Colonic mucosa (tissue), 4 donors: ENCODE results near the gene OR10A5. TPM values are rescaled to one million over a fixed set of nuclear protein-coding genes. Genes with fewer than 3 reads are reported as not detected.

Experiments
- DNase-seq: peaks from one replicate; pipeline ENCODE4 v3.0.0-alpha.2; 2020
- H3K27ac ChIP-seq: fragments of 200-600 bp; one replicate; pipeline ENCODE4 v1.8.0; 2021
- H3K27me3 ChIP-seq: fragments of 200-600 bp; one replicate; pipeline ENCODE4 v1.8.0; 2021
- H3K36me3 ChIP-seq: fragments of 200-600 bp; one replicate; pipeline ENCODE4 v1.8.0; 2021
- H3K4me1 ChIP-seq: fragments of 200-600 bp; one replicate; pipeline ENCODE4 v1.8.0; 2021; ENCODE audit warnings: mild to moderate bottlenecking
- H3K4me3 ChIP-seq: fragments of 200-600 bp; one replicate; pipeline ENCODE4 v1.8.0; 2021
- H3K9ac ChIP-seq, 2 donors: one replicate each; pipeline ENCODE4 v1.7.0; 2013; ENCODE audit warnings: control low read depth in 2 of 2, low read depth in 2 of 2, low read length in 2 of 2
- H3K9me3 ChIP-seq: fragments of 200-600 bp; one replicate; pipeline ENCODE4 v1.8.0; 2021
- intact Hi-C: fragments of 100-400 bp; cut with DNase I; formaldehyde crosslinking; loops from one replicate; pipeline ENCODE4 v1.14.1; 2022
- total RNA-seq, 2 donors: library from RNA; stranded (reverse); fragmentation: NEBNext Ultra II Directional in 1 of 2; extraction: Animal tissue kit (Norgen Biotek cat#: 25700) in 1 of 2; gene quantifications; one replicate each; pipeline ENCODE4 v1.2.1, GENCODE V29; 2021
- TF ChIP-seq, protein P1 (sequence below): fragments of 200-600 bp; IDR thresholded peaks from one replicate; pipeline ENCODE4 v1.8.0; 2022; ENCODE audit warnings: antibody characterized with exemption, mild to moderate bottlenecking
- donor health status: healthy.
- donor health status: DM: no; HTN: no; CAD: no.
- donor health status: DM: no; HTN: no; CAD: no.

The OR10A5 gene
- total RNA-seq, 2 donors from 2014 or later = not detected

DNA sequence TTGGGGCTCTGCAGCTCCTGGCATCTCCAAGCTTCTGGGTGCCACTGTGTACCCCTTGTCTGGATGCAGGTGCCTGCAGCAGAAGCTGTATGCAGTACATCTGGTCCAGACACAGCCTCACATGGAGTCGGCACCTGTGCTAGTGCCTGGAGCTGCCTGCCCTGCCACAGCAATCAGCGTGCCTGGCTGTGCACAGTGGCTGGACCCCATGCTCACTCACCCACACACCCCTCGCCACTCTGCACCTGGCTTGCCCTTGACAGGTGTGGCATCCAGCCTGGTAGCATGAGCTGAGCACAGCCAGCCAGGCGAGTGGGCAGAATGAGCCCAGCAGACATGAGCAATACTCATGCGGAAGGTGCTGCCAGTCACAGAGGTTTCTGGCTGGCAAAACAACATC is 26.5 kb upstream of the OR10A5 start:
- DNase-seq = no peak
- intact Hi-C loops = no loop called here
- Histone ChIP-seq H3K4me1 (no peaks in the 10 kb centered on the region), H3K9me3 (no peaks in the 10 kb centered on the region), H3K27me3 (no peaks in the 10 kb centered on the region), H3K27ac (no peak overlapping the region), H3K36me3 (no peaks in the 10 kb centered on the region), H3K4me3 (no peak overlapping the region), H3K9ac (no peak overlapping the region)
- TF ChIP-seq, protein P1, sequence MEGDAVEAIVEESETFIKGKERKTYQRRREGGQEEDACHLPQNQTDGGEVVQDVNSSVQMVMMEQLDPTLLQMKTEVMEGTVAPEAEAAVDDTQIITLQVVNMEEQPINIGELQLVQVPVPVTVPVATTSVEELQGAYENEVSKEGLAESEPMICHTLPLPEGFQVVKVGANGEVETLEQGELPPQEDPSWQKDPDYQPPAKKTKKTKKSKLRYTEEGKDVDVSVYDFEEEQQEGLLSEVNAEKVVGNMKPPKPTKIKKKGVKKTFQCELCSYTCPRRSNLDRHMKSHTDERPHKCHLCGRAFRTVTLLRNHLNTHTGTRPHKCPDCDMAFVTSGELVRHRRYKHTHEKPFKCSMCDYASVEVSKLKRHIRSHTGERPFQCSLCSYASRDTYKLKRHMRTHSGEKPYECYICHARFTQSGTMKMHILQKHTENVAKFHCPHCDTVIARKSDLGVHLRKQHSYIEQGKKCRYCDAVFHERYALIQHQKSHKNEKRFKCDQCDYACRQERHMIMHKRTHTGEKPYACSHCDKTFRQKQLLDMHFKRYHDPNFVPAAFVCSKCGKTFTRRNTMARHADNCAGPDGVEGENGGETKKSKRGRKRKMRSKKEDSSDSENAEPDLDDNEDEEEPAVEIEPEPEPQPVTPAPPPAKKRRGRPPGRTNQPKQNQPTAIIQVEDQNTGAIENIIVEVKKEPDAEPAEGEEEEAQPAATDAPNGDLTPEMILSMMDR = no peak

DNA sequence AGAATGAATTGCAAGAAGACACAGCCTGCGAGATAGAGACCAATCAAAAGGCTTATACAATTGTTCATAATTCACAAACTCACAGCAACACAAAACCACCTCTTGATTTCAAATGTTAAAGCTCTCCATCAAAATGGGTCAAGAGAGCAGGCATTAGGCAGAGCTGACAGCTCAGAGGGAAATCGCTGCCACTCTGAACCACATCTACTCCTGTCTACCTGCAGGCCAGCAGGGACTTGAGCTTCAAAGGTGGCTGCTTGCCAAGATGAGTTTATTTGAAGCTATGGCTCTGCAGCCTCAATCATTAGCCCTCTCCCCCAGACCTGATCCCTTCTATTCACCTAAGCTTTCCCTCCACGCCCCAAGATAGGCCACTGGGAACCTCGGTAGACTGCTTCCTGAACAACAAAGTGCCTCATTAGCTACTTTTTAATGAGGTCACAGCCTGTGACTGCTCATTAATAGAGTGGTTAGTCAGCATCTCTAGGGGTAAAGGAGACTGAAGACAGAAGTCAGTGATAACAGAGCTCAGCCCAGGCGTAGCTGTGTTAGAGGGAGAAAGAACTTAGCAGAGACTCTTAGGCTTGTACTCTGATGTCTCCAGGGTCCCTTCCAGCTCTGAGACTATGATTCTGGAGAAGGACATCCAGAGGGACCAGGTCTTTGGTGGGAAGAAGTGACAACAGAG is 21.2 kb upstream of the OR10A5 start:
- Histone ChIP-seq H3K4me1 (no peaks in the 10 kb centered on the region), H3K9ac (no peak overlapping the region), H3K36me3 (no peaks in the 10 kb centered on the region), H3K9me3 (no peaks in the 10 kb centered on the region), H3K27ac (no peak overlapping the region), H3K4me3 (no peak overlapping the region), H3K27me3 (no peaks in the 10 kb centered on the region)
- intact Hi-C loops = no loop called here
- no peak for DNase-seq
- TF ChIP-seq, protein P1 = no peak

DNA sequence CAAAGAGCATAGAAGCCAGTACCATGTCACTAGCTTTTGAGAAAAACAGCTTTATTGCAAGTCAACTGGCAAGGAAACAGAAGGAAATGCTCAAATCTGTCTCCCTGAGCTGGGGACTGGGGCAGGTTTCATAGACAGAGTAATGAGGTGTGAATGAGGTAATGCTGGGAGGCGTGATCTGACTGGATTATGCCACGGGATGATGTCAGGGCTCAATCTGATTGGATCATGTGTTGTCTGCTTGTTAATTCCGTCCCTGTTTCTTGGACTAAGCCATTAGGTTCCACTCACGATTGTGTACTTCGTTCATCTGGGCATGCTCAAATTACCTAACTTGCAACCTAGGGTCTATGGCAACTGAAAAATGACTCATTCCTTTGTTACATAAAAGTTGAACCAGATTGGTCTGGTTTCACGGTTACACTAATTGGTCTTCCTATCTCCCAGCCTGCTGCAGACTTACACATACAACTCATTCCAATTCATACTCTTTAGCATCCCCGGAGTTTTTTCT is 20.2 kb upstream of the OR10A5 start:
- H3K27ac ChIP-seq = no peak overlapping the region
- no peaks in the 10 kb centered on the region for H3K9me3 ChIP-seq
- H3K36me3 ChIP-seq = no peaks in the 10 kb centered on the region
- H3K4me3 ChIP-seq = no peak overlapping the region
- intact Hi-C loops = no loop called here
- DNase-seq = no peak
- H3K4me1 ChIP-seq = no peaks in the 10 kb centered on the region
- TF ChIP-seq, protein P1 = no peak
- no peak overlapping the region for H3K9ac ChIP-seq
- H3K27me3 ChIP-seq = no peaks in the 10 kb centered on the region

DNA sequence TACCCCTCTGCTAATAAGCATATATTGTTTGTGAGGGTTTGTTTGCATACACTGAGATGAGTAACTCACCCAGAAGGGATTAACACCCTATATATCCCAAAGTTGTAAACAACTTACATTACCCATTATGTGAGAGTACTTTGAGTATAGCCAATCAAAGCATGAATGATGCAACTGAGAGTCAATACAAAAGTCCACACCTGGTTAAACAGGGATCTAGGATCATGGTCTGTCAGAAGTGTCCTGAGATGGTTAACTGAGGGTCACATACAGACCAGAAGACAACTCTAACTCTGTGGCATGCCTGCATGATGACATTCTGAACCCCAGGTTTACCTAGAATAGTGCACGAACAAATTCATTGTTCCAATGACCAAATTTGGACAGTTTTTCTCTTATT is 17.4 kb upstream of the OR10A5 start:
- intact Hi-C loops = no loop called here
- no peak overlapping the region for H3K27ac ChIP-seq
- H3K36me3 ChIP-seq = no peaks in the 10 kb centered on the region
- no peak overlapping the region for H3K4me3 ChIP-seq
- no peak overlapping the region for H3K9ac ChIP-seq
- no peaks in the 10 kb centered on the region for H3K4me1 ChIP-seq
- H3K27me3 ChIP-seq = no peaks in the 10 kb centered on the region
- TF ChIP-seq, protein P1 = no peak
- DNase-seq = no peak
- no peaks in the 10 kb centered on the region for H3K9me3 ChIP-seq

DNA sequence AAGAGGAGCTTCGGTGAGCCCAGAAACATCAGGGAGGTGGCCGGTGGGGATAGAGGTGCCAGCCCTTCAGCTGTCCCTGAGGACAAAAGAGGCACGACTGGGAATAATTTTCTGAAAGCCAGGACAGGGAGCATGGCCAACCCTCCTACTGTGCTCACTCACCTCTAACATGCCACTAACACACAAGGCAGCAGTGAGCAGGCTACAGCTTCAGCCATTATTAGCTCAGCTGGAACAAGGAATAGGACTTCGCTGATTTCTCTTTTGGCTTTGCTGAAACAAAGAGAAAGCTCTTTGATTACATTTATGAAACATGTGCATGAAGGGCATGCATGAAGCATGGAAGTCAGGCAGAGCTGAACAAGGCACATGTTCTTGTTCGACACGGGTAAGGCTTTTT is 12.1 kb upstream of the OR10A5 start:
- no peaks in the 10 kb centered on the region for H3K36me3 ChIP-seq
- no peaks in the 10 kb centered on the region for H3K9me3 ChIP-seq
- no peak overlapping the region for H3K4me3 ChIP-seq
- H3K27me3 ChIP-seq = no peaks in the 10 kb centered on the region
- H3K27ac ChIP-seq = no peak overlapping the region
- intact Hi-C loops = no loop called here
- no peak overlapping the region for H3K9ac ChIP-seq
- no peaks in the 10 kb centered on the region for H3K4me1 ChIP-seq
- TF ChIP-seq, protein P1 = no peak
- no peak for DNase-seq
